Adrenal gland (tissue), 12 donors: Measurements from ENCODE around the gene CCNT1. TPM values are rescaled to one million over a fixed set of nuclear protein-coding genes. Genes with fewer than 3 reads are reported as not detected.

Experiments
- DNase-seq, 7 donors: peaks; one replicate each; pipeline ENCODE4 v3.0.0-alpha.2; 2019 to 2020
- H3K27ac ChIP-seq, 5 donors: fragments of 200-600 bp; sonication (generic) in 4 of 5; 1 replicate in 3 of 5; 2 replicates in 2 of 5; pipeline versions ENCODE4 v1.5.1 to v1.8.0; 2016 to 2020; ENCODE audit warnings: mild to moderate bottlenecking in 1 of 5
- H3K27me3 ChIP-seq: fragments of 200-600 bp; 2 replicates; pipeline ENCODE4 v1.8.0; 2021
- H3K36me3 ChIP-seq, 2 donors: fragments of 200-600 bp; replicated peaks in 1 of 2; 1 replicate in 1 of 2; 2 replicates in 1 of 2; pipeline versions ENCODE4 v1.5.1 to v1.8.0; 2018 to 2022
- H3K4me1 ChIP-seq, 2 donors: fragments of 200-600 bp; replicated peaks in 1 of 2; 1 replicate in 1 of 2; 2 replicates in 1 of 2; pipeline versions ENCODE4 v1.5.1 to v1.8.0; 2018 to 2021
- H3K4me3 ChIP-seq, 4 donors: fragments of 200-600 bp; sonication (generic) in 3 of 4; one replicate each; pipeline ENCODE4 v1.5.1; 2016 to 2018
- H3K9me3 ChIP-seq, 3 donors: fragments of 200-600 bp; sonication (generic) in 1 of 3; replicated peaks in 1 of 3; 1 replicate in 2 of 3; 2 replicates in 1 of 3; pipeline versions ENCODE4 v1.5.1 to v1.8.0; 2016 to 2021
- POLR2A ChIP-seq, 2 donors: fragments of 450-650 bp; IDR thresholded peaks; one replicate each; pipeline ENCODE4 v1.6.1; 2017; ENCODE audit warnings: antibody characterized with exemption in 2 of 2, mild to moderate bottlenecking in 2 of 2, moderate library complexity in 1 of 2
- WGBS, 4 donors: extraction: QIAGEN DNeasy Blood & Tissue Kit in 2 of 4; methylation state at CpG; one replicate each; pipeline versions ENCODE4 v1.1.5 to v1.1.7; 2013 to 2017; 5-methylcytosine and 5-hydroxymethylcytosine counted together
- intact Hi-C, 2 donors: fragments of 100-400 bp; cut with DNase I; formaldehyde crosslinking; loops; one replicate each; pipeline versions ENCODE4 v1.14.1 to v1.15.0; 2022 to 2023
- polyA plus RNA-seq, 3 donors: library from polyadenylated mRNA; stranded (reverse); fragments of 200-250 nt in 2 of 3; fragments of 350-450 nt in 1 of 3; fragmentation: Illumina TruSeq in 1 of 3; extraction: RNeasy Lipid Tissue Mini Kit (QIAGEN cat#74804) in 1 of 3; gene quantifications; one replicate each; pipeline ENCODE4 v1.2.3, GENCODE V29; 2013 to 2014
- total RNA-seq, 9 donors: library from RNA; depleted of rRNA in 4 of 9; stranded (reverse); fragments of >200 nt in 4 of 9; fragments of 120-200 nt in 1 of 9; fragmentation: NEBNext Ultra II Directional in 1 of 9; extraction: Animal tissue kit (Norgen Biotek cat#: 25700) in 1 of 9; gene quantifications; one replicate each; pipeline versions ENCODE4 v1.1.0 to v1.2.4, GENCODE V29; 2013 to 2023
- TF ChIP-seq, protein P1 (sequence below), 6 experiments: fragments of 450-650 bp in 4 of 6; fragments of 200-600 bp in 2 of 6; sonication (generic) in 1 of 6; IDR thresholded peaks; 1 replicate in 5 of 6; 2 replicates in 1 of 6; pipeline versions ENCODE4 v1.5.1 to v1.8.0; 2016 to 2021; ENCODE audit warnings: antibody characterized with exemption in 6 of 6, mild to moderate bottlenecking in 2 of 6, moderate library complexity in 1 of 6
- donor health status: healthy with polysubstance abuse.
- donor health status: Bipolar disorder and iron deficiency.
- donor health status: DM: yes; HTN: yes; CAD: no.
- donor health status: DM: no; HTN: no; CAD: no.
- donor health status: DM: no; HTN: no; CAD: no.
- donor health status: DM: yes; HTN: yes; CAD: no.

The CCNT1 gene
- total and polyA plus RNA-seq, 12 donors: 5.4 to 49.6 (median 24.9) TPM

DNA sequence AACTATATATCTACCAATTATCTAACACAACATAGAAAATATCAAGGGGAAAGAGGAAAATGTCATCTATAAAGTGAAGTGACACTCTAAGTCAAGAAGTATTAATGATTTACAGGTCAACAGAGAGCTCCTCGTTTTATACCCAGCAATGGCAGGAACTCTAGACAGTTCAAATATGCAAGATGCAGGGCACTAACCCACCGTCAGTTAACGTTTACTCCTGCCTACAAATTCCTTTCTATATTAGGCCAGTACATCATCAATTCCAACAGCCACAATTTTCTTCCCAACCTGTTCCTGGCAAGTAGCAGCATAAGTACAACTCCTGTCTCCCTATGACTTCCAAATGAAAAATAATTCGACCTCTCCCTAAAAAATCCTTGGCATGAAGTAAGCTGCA lies 25.5 kb downstream of the CCNT1 start:
- no peak for DNase-seq
- H3K9me3 ChIP-seq: no peaks in the 10 kb centered on the region
- H3K27me3 ChIP-seq: no peaks in the 10 kb centered on the region
- WGBS, 4 donors: 55 to 65% (median 65%) methylated on average over 4 of the region's 4 CpGs
- no peak overlapping the region for H3K4me3 ChIP-seq
- peaks cover 0 to 53% of the 10 kb centered on the region in 2 donors for H3K36me3 ChIP-seq
- intact Hi-C loops: no loop called here
- H3K27ac ChIP-seq: no peak overlapping the region
- TF ChIP-seq POLR2A (IDR thresholded peaks at IDR 0.05): no peak
- TF ChIP-seq, protein P1, sequence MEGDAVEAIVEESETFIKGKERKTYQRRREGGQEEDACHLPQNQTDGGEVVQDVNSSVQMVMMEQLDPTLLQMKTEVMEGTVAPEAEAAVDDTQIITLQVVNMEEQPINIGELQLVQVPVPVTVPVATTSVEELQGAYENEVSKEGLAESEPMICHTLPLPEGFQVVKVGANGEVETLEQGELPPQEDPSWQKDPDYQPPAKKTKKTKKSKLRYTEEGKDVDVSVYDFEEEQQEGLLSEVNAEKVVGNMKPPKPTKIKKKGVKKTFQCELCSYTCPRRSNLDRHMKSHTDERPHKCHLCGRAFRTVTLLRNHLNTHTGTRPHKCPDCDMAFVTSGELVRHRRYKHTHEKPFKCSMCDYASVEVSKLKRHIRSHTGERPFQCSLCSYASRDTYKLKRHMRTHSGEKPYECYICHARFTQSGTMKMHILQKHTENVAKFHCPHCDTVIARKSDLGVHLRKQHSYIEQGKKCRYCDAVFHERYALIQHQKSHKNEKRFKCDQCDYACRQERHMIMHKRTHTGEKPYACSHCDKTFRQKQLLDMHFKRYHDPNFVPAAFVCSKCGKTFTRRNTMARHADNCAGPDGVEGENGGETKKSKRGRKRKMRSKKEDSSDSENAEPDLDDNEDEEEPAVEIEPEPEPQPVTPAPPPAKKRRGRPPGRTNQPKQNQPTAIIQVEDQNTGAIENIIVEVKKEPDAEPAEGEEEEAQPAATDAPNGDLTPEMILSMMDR (IDR thresholded peaks at IDR 0.05): no peak
- no peaks in the 10 kb centered on the region for H3K4me1 ChIP-seq

DNA sequence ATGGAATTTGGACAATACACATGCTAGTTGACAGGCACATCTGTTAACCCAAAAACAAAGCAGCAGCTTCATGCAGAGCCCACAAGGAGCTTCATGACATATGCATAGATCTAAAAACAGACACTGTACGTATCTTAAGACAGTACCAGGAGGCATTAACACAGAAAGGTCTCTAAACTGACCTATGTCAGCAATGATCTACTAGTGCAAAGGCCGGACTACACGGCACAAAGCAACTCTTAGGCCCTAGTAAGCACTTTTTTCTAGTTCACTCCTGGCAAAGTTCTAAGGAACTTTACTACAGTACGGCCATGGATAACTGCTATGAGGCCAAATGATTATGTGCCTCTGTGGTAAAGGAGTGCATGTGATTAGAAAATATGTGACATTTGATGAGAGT lies 26.1 kb downstream of the CCNT1 start:
- no peaks in the 10 kb centered on the region for H3K4me1 ChIP-seq
- H3K4me3 ChIP-seq: no peak overlapping the region
- no peak overlapping the region for H3K27ac ChIP-seq
- DNase-seq: no peak
- no peaks in the 10 kb centered on the region for H3K27me3 ChIP-seq
- WGBS, 4 donors: 65 to 82% (median 76%) methylated on average over 4 of the region's 4 CpGs
- intact Hi-C loops: no loop called here
- no peaks in the 10 kb centered on the region for H3K9me3 ChIP-seq
- TF ChIP-seq, protein P1 (IDR thresholded peaks at IDR 0.05): no peak
- no peak for TF ChIP-seq POLR2A (IDR thresholded peaks at IDR 0.05)
- peaks cover 0 to 48% of the 10 kb centered on the region in 2 donors for H3K36me3 ChIP-seq

DNA sequence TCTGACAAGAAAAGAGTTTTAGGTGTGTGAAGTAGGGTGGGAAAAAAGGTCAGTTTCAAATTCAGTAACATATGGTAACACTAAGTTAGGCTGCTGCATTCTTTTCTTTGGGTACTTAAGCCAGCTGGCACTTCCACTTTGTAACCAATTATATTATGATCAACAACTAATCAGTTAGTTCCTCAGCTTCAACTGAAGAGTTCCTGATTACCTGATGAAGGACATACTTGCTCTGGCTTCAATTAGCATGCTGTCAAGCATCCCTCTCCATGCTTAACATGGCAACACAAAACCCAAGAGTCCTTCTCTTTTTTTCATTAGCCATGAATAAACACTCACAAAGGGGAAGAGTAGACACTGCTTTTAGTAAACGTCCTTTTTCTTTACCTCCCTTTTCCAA lies 27.7 kb downstream of the CCNT1 start:
- no peak for TF ChIP-seq POLR2A (IDR thresholded peaks at IDR 0.05)
- TF ChIP-seq, protein P1 (IDR thresholded peaks at IDR 0.05): no peak
- Histone ChIP-seq H3K9me3 (no peaks in the 10 kb centered on the region), H3K4me1 (no peaks in the 10 kb centered on the region), H3K27ac (no peak overlapping the region), H3K27me3 (no peaks in the 10 kb centered on the region), H3K36me3 (peaks cover 0 to 32% of the 10 kb centered on the region in 2 donors), H3K4me3 (no peak overlapping the region)
- intact Hi-C loops: no loop called here
- no peak for DNase-seq
- WGBS, 4 donors: 53 to 71% (median 65%) methylated on average over 1 of the region's 1 CpG

DNA sequence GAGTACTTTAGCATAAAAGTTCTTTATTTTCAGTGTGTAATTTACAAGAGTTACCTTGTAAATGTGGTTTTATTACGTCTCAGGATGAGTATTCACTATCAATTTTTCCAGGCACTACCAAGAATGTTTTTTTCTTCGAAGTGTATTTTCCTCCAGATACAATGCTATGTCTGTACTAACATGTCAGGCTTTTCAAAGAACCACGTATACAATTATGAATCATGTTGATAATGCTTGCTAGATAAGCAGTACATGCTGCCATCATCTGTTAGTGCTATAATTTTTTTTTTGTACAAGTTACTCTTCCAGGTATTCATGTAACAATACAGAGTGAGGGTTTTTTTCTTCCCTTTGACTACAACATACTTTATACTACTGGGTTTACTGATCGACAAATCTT lies 28.9 kb downstream of the CCNT1 start:
- Histone ChIP-seq H3K36me3 (peaks cover 0 to 19% of the 10 kb centered on the region in 2 donors), H3K4me3 (no peak overlapping the region), H3K9me3 (no peaks in the 10 kb centered on the region), H3K4me1 (no peaks in the 10 kb centered on the region), H3K27me3 (no peaks in the 10 kb centered on the region), H3K27ac (no peak overlapping the region)
- no peak for DNase-seq
- intact Hi-C loops: no loop called here
- 80 to 88% (median 85%) methylated on average over 4 of the region's 4 CpGs for WGBS, 4 donors
- TF ChIP-seq, protein P1 (IDR thresholded peaks at IDR 0.05): no peak
- no peak for TF ChIP-seq POLR2A (IDR thresholded peaks at IDR 0.05)
